Measurements from ENCODE around the gene SPART.
A peak's percentile ranks its signal among the peaks of the same experiment; 100 is the strongest.
"Not testable (repeated sequence)": the region's sequence is repeated elsewhere in the genome, so short reads cannot be mapped to it uniquely, and the experiment has no call there.

Gene SPART

DNA sequence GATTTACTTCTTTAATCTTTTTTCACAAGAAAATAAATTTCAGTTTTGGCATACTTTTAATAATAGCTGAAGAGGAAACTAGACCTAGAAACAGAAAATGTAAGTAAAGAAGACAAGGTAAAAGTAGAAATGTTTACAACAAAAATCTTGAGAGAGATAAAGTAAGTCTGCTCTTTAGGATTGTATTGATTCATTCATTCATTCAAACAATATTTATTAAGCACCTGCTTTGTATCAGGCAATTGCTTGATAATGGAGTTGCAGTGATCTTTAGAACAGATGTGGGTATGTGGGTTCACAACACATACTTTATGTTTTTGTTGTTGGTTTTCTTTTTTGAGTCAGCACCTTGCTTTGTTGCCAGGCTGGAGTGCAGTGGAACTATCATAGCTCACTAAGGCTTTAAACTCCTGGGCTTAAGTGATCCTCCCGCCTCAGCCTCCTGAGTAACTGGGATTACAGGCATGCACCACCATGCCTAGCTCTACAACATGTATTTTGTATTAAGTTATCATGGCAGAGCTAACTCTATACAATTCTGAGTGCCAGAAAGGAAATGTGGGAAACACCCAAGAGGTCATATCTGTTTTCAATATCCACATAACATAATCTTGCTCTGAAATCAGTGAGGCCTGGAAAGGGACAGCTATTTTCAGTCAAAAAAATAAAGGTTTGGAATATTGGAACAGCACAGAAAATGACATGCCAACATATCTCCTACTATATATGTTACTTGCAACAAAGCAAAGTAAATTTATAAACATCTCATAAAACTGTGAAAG lies 8.8 kb upstream of the SPART start:
- DNase-seq (ENCODE audit: low spot score), result no peak

DNA sequence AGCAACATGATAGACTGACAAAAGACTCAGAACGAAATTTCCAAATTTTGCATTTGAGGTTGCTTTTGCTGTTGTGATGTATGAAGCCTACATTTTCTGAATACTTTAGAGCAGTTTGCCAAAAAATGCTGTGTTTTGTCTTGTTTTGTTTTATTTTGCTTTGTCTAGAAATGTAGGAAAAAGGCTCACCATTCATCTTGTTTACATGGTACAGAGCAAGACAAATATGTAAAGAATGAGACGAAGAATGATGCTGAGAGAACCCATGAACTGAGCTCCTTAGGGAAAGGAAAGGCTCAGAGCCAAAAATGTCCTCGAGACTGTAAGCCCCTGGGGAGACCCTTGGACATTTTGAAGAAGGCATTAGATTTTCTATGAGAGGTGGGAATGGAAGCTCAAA lies 6.8 kb upstream of the SPART start:
- no peak for DNase-seq (ENCODE audit: low spot score)

- no peak for DNase-seq (ENCODE audit: low spot score)
Observed at GRCh38 chr13:36352350-36352749, 6.2 kb upstream of the SPART start.

- DNase-seq (ENCODE audit: low spot score), result no peak
Observed at GRCh38 chr13:36347531-36348210, 1.5 kb upstream of the SPART start.

- DNase-seq (ENCODE audit: low spot score), result peak; percentile 79
Observed at GRCh38 chr13:36345438-36346221, 564 bp downstream of the SPART start.

GRCh38 chr13:36344886-36345437 lies 1.2 kb downstream of the SPART start:
- peak; percentile 46 for DNase-seq (ENCODE audit: low spot score)

DNA sequence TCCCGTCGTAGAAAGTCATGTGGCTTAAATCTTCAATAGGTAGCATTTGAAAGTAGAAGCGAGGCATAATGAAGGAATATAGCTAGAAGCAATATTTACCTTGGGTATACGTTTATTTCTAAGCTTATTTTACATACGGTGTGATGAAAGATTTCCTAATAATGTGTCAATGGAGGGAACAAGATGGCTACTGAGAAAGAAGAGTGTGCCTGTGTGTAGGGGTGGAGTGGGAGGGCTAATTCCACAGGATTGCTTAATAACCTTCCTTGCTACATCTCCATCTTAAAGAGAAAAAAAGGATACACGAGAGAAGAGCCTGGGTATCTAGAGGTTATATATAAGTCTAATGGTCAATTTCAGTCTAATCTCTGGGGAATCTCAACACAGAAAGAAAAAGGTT lies 2.0 kb downstream of the SPART start:
- DNase-seq (ENCODE audit: low spot score), result no peak

- no peak for DNase-seq (ENCODE audit: low spot score)
Observed at GRCh38 chr13:36343766-36344165, 2.4 kb downstream of the SPART start.

DNA sequence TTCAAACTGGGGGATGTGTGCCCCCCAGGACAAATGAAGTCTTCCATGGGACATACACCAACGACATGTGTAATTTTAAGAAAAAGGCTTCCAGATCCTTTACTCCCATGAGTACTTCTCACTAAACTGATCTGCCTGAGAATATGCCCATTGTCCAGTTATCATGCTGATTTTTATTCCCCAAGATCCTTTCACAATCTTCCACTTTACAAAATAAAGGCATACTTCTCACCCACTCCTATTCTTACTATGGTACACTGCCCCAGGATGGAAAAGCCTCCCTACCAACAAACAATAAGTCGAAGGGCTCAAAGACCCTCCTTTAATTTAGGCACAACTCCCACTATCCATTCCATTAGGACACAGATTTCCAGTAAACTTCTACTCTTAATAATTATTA lies 3.5 kb downstream of the SPART start:
- no peak for DNase-seq (ENCODE audit: low spot score)

DNA sequence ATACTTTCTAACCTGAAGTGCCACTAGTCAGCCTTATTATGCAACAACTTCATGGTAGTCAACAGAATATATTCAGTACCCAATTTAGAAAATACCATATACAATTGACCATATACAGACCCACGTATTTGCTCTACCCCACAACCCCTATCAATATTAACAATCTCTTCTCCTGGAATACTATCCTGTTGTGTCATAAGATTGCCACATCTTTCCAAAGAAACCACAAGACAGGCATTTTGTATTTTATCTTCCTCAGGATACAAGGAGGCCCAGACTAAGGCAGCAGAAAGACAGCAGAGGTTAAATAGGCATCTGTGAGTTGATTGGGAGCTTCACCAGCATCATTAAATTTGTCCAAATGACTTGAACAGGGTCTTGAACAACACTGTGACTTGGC lies 4.5 kb downstream of the SPART start:
- no peak for DNase-seq (ENCODE audit: low spot score)

DNA sequence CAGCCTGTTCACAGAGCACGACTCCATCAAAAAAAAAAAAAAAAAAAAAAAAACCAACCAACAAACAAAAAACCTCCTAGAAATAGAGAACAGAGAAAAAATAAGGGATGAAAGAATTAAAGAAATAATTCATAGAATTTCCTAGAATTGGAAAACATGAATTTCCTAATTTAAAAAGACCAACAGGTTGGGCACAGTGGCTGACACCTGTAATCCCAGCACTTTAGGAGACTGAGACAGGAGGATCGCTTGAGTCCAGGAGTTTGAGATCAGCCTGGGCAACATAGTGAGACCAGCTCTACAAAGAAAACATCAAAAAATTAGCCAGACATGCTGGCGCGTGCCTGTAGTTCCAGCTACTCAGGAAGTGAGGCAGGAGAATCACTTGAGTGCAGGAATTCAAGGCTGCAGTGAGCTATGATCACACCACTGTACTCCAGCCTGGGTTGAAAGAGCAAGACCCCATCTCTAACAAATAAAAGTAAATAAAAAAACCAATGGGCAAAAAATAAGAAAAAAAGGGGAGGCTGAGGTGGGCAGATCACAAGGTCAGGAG lies 6.5 kb downstream of the SPART start:
- no peak for DNase-seq (ENCODE audit: low spot score)

GRCh38 chr13:36337938-36338641 lies 8.1 kb downstream of the SPART start:
- DNase-seq (ENCODE audit: low spot score), result no peak

GRCh38 chr13:36332986-36333385 lies 13.2 kb downstream of the SPART start:
- DNase-seq (ENCODE audit: low spot score), result no peak

DNA sequence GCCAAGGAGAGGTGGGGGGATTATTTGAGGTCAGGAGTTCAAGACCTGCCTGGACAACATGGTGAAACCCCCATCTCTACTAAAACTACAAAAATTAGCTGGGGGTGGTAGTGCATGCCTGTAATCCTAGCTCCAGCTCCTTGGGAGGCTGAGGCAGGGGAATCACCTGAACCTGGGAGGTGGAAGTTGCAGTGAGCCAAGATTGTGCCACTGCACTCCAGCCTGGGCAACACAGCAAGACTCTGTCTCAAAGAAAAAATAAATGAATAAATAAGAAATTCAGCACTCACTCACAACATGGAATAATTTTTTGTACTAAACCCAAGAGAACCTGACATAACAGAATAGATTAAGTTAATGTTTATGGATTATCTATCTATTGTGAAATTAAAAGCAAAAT lies 13.9 kb downstream of the SPART start:
- DNase-seq (ENCODE audit: low spot score), result not testable (repeated sequence)

DNA sequence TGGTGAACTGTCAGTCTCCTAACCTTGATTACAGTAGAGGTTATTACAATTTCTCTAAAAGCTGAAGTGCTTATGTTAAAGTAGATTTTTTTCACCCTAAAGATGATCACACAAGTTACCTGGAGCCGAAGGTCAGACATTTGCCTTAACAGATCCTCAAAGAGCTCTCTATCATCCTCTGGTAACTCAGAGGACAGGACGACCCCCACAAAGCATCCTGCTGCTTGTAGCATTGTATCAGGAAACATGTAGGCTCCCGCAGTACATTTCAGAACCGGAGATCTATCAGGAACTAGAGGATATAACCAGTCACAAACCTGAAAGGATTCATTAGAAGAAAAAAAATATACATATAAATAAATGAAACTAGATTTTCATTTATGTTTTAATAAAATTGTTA lies 14.9 kb downstream of the SPART start:
- no peak for DNase-seq (ENCODE audit: low spot score)

GRCh38 chr13:36329361-36329760 lies 16.8 kb downstream of the SPART start:
- no peak for DNase-seq (ENCODE audit: low spot score)

DNA sequence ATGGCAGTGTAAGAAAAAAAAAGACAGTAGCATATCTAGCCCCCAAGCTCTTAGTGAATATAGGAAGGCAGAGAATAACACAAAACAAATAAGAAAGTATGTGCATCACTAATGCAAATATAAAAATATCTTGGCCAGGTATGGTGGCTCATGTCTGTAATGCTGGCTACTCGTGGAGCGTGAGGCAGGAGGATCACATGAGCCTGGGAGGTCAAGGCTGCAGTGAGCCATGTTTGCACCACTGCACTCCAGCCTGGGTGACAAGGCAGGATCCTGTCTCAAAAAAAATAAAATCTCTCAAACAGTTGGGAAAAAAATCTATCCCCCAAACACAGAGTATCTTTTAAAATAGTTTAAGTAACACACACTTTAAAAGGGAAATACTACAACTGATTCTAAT lies 17.4 kb downstream of the SPART start:
- no peak for DNase-seq (ENCODE audit: low spot score)

GRCh38 chr13:36325912-36326311 lies 20.3 kb downstream of the SPART start:
- DNase-seq (ENCODE audit: low spot score), result no peak

DNA sequence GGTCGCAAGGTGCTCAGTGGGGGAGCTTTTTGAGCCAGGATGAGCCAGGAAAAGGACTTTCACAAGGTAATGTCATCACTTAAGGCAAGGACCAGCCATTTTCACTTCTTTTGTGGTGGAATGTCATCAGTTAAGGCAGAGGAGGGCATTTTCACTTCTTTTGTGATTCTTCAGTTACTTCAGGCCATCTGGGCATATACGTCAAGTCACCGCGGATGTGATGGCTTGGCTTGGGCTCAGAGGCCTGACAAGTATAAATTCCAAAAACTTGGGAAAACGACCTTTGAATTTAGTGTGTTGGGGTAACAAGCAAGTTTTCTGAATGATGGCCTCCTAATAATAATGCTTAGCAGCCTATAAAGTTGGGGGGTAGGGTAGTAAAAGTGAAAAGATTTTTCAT lies 21.3 kb downstream of the SPART start:
- DNase-seq (ENCODE audit: low spot score), result not testable (repeated sequence)

- no peak for DNase-seq (ENCODE audit: low spot score)
Observed at GRCh38 chr13:36323951-36324566, 22.1 kb downstream of the SPART start.

- DNase-seq (ENCODE audit: low spot score), result no peak
Observed at GRCh38 chr13:36323408-36323807, 22.8 kb downstream of the SPART start.

All from globus pallidus (tissue), 1 donor.